NCI-H1417 (cell line): Measurements from ENCODE around the gene FBXO46.
"Not testable (repeated sequence)": the region's sequence is repeated elsewhere in the genome, so short reads cannot be mapped to it uniquely, and the experiment has no call there.

Experiments
- DNase-seq, 3 experiments: peaks; one replicate each; lab custom pipeline; 2025; lab: John Stamatoyannopoulos, UW

FBXO46 gene

DNA sequence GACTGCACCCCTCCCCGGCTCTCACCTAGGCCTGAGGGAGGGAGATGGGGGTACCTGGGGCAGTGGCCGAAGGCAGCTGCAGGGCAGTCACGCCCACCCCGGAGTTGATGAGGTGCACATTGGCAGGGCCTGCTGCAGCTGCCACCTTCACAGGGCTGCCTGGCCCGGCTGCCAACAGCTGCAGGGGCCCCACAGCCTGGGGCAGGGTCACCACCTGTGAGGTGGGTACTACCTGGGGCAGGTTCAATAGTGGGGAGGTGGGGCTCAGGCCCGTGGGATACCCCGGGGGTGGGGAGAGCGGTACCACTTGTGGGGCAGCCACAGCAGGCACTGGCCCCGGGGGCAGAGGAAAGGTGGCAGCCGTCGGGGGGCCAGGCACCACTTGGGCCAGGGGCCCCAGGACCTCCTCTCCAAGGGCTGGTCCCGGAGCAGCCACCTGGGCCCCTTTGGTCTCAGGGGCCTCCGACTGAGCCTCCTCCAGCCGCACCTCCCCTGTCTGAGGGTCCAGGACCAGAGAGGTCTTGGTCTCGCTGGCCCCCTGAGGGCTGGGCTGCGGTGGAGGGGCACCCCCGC lies 35.7 kb upstream of the FBXO46 start:
- DNase-seq, result no peak

DNA sequence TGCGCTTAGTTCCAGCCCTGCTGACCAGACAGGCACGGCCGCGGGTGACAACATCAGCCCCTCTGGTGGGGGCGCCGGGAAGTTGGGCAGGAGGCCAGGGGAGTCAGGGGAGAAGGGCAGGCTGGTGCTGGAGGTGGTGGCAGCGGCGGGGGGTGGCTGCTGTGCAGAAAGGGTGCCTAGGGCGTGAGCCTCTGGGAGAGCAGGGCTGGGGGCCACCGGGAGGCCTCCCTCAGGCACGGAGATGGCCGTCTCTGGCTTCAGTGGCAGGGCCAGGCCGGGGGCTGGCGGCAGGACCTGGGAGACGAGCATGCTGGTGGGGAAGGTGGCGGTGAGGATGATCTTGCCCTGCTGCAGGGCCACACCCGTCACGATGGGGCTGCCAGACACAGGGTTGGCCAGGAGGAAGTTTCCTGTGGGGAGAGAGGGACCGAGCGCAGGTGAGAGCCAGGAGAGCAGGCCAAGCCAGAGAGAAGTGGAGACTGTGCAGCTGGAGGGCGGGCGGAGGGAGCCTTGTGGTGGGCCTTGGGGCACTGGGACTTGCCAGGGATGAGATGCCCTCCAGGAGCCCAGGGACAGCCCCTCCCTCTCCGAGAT lies 35.1 kb upstream of the FBXO46 start:
- no peak for DNase-seq

DNA sequence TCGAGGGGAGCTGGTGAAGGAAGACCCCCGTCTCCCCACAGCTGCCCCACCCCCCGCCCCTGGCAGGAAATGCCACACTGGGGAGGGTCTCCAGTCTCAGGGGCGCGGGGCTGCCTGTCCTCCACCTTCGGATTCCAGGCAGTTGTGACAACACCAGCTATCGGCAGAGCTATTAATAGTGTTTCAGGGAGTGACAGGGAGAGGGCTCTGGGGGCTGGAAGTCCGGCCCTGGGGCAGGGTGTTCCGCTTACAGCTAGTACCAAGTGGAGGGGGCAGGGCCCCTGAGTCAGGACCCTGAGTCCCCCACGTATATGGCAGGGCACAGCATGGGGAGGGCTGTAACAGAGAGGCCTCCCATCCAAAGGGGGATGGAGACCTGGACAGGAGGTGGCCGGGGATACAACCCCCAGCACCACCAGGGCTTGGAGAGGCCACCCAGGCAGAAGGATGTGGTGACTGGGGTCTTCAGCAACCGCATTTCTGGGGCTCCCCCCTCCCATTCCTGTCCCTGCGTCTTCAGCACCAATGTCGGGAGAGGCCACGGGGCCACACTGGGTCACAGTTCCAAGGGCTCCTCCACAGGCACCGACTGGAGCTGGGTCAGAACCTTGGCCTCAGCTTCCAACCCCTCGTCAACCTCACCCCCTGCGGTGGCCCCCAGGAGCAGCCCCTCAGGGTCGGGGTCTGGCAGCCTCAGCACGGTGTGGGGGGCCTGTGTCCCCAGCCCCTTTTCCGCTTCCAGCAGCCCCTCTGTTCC lies 34.4 kb upstream of the FBXO46 start:
- DNase-seq, result no peak

DNA sequence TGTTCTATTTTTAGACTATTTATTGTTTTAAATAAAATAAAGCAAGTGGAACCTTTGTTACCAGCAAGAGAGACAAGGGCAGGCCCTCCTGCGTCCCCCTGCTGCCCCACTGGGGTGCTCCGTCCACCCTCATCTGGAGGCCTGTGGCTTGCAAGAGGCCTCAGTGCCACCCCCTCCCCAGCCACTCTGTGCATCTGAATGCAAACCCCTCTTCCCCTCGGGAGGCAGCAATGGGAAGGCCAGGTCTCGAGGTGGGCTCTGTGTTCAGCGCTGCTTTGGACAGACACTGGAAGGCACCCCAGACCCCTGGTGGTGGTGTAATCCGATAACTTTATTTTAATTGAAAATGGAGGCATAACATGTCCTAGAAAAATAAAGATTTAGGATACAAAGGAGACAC lies 33.8 kb upstream of the FBXO46 start:
- no peak for DNase-seq

DNA sequence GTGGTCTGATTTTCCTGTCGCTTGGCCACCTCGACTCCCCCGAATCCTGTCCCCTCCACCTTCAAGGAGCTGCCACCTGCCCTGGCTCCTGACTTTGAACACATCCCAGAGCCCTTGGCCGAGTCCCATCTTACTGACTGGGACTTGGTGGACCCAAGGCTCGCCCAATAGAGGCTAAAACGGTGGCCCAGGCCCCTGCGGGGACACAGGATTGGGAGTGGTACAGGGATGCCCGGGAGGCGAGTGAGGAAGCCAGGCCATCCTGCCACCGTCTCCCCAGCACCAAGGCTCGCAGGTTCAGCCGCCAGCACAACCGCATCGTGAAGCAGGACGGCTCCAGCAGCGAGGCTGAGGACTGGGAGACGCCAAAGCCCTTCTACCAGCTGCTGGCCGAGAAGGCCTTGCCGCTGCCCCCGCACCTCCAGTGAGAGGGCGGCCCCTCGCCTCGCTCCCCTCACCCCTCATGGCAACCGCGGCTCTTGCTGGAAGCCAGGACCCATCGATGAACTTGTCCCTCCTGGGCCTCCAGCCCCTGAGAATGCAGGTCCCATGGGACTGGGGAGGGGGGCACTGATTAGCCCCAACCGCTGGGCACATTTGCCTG lies 33.1 kb upstream of the FBXO46 start:
- no peak for DNase-seq

DNA sequence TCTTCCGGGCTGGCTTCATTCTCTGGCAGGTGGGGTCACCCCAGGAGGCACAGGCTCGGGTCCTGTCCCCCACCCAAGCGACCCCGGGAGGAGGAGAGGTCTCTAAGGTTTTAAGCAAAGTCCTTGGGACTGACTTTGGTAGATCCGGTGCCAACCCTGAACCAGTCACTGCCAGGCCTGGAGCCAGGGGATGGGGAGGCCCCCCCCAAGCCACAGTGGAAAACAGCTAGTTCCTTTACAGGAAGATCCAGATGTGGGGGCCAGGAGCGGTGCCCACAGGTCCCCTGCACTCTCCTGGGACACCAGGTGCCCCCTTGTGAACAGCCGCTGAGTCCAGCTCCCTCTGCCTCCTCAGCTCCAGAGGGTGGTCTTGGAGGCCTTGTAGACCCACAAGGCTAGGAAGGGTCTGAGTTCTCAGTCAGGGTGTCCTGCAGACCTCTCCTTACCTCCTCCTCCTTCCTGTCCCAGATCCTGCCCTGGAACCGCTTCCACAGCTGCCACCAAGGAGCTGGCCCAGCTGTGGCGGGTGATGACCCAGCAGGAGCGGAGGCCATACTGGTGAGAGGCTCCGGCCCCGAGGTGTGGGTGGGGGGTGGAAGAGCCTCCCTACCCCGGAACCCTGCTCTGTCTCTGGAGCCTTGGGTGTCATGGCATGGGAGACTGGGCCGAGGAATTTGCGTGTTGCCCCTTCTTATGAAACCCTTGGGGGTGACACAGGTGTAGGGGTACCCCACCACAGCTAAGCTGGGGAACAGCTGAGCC lies 32.4 kb upstream of the FBXO46 start:
- DNase-seq, result no peak

DNA sequence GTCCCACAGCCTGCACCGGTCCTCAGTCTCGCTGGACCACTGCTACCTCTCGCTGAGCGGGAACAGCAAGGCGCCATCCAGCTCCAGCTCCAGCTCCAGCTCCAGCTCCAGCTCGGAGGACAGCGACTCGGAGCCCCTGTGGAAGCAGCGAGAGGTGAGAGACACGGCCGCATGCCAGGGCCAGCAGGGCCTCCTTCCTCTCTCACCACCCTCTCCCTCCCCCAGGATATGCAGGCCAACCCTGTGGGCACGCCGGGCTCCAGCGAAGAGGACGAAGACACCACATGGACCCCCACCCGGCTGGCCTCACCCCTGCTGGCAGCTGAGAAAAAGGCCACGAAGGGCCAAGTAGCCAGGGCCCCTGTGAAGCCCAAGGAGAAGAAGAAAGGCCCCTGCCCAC lies 31.0 kb upstream of the FBXO46 start:
- no peak for DNase-seq

DNA sequence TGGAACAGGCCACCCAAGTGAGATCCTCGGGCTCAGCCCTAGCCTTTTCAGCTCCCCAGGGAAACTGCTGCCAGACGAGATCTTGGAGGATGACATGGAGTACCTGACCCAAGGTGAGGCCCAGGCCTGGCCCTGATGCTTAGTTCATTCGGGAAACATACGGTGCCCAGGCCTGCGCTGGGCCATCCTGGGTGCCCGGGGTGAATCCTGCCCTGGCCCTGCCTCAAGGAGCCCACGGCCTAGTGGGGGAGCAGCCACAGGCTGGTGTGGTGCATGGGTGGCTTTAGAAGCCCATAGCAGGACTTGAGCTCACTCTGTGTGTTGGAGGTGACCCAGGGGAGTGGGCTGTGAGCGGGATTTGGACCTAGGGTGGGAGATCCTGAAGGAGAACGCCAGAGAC lies 28.2 kb upstream of the FBXO46 start:
- no peak for DNase-seq

DNA sequence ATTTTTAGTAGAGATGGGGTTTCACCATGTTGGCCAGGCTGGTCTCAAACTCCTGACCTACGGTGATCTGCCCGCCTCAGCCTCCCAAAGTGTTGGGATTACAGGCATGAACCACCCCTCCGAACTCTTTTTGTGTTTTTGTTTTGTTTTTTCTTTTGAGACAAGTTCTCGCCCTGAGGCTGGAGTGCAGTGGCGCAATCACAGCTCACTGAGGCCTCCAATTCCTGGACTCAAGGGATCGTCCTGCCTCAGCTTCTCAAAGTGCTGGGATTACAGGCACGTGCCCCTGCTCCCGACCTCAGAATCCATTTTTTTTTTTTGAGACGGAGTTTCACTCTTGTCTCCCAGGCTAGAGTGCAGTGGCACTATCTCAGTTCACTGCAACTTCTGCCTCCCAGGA lies 27.0 kb upstream of the FBXO46 start:
- no peak for DNase-seq

DNA sequence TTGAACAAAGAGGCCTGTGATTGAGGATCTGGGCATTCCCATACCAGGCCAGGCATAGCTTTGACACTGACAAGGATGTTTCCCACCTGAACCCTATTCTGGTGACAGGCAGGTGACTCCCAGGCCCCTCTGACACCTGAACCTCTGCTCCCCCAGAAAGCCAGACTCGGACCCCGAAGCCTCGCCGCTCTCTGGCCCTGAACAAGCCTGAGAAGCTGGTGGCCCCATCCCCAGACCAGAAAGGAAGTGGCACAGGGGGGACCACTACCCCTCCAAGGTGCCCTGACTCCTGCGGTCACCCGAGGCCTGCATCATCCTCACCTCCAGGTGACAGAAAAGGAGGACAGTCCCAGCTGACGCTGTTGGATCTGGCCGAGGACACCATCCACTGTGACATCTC lies 23.6 kb upstream of the FBXO46 start:
- no peak for DNase-seq

DNA sequence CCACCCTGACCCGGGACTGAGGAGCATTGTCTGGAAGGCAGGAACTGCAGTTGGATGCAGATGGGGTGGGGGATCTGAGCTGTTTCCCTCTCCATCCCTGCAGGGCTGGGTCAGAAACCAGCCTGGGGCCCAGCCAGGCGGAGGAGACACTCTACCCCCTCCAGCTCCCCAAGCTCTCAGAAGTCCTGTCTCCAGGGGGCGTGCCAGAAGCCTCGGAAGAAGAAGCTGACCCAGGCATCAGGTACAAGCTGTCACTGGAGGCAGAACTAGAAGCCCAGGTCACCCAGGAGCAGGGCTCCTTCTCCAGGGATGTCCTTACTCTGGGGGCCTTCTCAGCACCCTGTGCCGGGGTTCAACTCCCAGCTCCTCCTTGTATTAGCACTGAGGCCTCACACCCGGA lies 22.9 kb upstream of the FBXO46 start:
- no peak for DNase-seq

DNA sequence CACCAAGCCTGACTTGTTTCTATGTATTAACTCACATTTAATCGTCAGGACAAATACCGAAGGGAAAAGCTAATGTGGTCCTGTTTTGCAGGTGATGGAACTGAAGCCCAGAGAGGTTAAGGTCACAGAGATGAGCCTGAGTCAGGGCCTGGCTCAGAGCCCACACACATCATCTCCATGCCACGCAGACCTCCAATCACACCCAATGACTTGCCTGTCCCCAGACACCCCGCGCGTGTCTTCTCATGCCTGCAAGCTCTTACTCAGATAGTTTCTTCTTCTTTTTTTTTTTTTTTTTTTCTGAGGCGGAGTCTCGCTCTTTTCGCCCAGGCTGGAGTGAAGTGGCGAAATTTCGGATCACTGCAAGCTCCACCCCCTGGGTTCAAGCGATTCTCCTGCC lies 21.9 kb upstream of the FBXO46 start:
- DNase-seq, result no peak

DNA sequence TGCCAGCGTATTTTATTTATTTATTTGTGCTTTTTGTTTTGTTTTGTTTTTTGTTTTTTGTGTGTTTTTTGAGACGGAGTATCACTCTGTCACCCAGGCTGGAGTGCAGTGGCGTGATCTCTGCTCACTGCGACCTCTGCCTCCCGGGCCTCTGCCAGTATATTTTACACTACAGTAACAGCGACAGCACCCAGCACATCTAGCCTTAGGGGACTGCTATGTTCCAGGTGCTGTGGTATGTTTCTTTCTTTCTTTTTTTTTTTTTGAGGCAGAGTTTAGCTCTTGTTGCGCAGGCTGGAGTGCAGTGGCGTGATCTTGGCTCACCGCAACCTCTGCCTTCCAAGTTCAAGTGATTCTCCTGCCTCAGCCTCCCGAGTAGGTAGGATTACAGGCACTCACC lies 20.8 kb upstream of the FBXO46 start:
- not testable (repeated sequence) for DNase-seq

DNA sequence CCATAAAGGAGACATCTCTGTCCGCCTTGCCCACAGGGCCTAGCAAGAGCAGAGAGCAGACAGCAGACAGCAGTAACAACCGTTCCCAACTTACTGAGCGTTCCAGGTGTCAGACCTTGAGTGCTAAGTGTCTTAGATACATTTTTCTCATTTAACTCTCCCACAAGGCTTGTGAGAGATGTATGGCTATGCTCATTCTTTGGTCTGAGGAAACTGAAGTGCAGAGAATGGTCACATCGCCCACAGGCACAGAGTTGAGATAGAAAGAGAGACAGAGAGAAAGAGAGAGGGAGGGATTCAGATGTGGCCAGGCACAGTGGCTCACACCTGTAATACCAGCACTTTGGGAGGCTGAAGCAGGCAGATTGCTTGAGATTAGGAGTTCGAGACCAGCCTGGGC lies 16.8 kb upstream of the FBXO46 start:
- no peak for DNase-seq

DNA sequence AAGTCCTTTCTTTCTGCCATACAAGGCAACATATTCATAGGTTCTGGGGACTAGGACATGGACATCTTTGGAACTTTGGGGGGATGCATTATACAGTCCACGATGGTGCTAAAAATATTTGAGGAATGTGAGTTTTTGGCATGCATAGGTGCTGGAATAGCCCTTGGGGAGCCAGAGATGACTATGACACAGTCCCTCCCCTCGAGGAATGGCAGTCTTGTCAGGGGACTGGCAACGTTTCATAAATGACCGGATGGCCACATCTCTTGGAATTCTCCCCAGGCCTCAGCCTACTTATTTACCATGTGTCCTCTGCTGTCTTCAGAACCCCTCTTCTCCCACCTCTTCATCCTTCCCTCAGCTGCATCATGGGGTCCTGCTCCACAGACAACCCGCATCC lies 16.2 kb upstream of the FBXO46 start:
- no peak for DNase-seq

DNA sequence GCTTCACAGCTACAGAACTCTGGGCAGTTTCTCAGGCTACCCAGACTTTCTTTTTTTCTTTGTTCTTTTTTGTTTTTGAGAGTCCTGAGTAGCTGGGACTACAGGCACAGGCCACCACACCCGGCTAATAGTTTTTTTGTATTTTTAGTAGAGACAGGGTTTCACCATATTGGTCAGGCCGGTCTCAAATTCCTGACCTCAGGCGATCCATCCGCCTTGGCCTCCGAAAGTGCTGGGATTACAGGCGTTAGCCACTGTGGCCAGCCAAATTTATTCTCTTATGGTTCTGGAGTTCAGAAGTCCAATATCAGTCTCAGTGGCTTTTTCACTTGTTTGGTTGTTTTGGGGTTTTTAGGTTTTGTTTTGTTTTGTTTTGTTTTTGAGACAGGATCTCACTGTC lies 14.9 kb upstream of the FBXO46 start:
- DNase-seq, result no peak

DNA sequence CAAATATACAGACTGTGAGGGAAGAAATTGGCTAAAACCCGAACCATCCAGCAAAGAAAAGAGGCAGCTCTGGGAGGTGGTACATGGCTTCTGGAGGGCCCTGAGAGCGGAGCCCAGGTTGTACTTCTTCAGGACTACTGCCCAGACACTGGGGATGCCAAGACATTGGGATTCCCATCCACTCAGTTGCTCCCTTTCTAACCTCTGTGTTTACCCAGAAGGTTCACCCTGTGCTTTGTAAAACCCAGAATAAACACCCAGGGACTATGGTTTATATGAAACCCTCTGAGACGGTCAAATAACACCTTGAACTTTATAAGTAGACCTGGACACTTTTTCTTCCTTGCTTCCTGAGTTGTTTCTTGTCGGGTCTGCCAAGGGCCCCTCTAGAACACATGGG lies 12.3 kb upstream of the FBXO46 start:
- no peak for DNase-seq

DNA sequence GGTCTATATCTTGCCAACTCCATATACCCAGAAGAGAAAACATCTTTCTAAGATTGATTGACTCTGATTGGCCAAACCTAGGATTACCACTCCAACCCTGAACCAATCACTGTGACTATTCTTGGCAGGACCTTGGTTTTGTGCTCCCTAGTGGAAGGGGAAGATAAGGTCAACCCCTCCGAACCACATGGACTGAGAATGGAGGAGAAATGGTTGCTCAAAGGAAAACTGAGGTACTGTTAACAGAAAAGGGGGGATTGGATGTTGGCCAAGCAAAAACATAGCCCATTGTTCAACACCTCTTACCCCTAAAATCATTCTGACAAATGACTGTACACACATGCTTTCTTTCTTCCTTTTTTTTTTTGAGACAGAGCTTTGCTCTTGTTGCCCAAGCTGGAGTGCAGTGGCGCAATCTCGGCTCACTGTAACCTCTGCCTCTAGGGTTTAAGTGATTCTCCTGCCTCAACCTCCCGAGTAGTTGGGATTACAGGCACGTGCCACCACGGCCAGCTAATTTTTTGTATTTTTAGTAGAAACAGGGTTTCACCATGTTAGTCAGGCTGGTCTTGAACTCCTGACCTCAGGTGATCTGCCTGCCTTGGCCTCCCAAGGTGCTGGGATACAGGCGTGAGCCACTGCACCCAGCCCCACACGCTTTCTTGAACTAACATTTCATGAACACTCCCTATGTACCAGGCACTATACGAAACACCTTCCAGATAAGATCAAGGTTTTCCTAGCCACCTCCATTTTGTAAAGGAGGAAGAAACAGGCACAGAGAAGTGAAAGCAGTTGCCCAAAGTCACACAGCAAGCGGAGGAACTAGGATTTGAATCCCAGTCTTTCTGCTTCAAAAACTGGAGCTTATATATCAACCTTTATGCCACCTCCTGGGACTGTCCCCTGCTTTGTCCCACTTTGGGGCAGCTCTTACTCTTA lies 9.1 kb upstream of the FBXO46 start:
- no peak for DNase-seq

DNA sequence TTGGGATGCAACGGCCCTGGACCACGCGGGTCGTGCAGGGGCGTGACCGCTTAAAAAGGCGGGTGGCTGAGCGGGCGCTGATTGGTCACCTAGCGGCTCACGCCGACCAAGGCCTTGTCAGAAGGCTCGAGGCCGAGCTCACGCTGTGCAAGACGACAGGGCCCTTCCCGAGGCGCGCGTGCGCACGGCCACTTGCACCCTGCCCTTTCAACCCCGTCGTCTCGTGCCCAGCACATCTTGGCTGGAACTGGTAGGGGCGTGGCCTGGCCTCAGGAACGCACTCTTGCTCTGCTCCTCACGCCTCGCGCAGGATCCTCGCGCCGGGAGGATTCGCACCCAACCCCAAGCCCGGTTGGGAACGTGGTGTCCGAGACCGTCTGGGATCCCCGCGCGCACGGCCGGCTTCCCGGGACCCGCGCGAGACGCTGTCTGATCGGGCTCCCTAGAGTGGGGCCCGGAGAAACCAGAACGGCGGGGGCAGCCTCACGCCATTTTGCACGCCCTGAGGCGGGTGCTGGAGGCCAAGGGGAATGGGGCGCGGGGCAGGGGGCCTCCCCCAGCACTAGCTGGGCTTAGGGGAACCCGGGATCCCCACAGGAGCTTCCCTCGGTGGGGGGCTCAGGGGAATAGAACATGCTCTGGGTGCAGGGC lies 2.6 kb upstream of the FBXO46 start, which contains the start of gene MEIOSIN:
Gene MEIOSIN (plus strand): TSS at position 280 of the 651 bp plus-strand sequence. CDS start 1,938 bp downstream, outside the sequence.
- DNase-seq, result no peak

DNA sequence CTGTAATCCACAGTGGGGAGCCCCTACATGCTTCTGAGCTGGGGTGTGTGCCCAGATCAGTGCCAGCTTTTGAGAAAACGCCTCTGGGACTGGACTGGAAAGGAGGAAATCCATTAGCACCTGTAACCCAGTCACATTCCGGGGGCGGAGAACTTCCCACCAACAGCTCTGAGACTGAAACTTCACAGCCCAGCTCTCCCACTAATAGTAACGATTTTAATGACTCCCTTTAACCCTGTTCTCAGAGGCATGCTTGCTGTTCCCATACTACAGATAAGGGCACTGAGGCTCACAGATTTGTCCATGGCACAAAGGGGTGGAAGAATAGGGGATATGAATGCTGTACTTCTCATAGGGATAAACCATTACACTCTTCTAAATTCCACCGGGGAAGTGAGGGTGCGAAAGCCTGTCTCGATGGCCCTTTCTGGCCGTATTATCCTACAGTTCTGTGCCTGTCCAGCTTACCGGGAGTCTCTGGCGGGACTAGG lies 851 bp downstream of the FBXO46 start:
- no peak for DNase-seq

DNA sequence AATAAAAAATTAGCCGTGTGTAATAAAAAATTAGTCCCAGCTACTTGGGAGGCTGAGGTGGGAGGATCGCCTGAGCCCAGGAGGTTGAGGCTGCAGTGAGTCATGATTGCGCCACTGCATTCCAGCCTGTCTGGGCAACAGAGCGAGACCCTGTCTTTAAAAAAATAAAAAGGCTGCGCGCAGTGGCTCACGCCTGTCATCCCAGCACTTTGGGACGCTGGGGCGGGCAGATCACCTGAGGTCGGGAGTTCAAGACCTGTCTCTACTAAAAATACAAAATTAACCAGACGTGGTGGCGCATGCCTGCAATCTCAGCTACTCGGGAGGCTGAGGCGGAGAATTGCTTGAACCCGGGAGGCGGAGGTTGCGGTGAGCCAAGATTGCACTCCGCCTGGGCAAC lies 2.0 kb downstream of the FBXO46 start:
- not testable (repeated sequence) for DNase-seq
